PFSK-1 (cell line): ENCODE results near the gene LMNTD2.

ENCODE experiments used
- POLR2AphosphoS5 ChIP-seq: IDR thresholded peaks from 2 replicates; pipeline ENCODE4 v1.6.1; 2012; ENCODE audit warnings: low read depth, mild to moderate bottlenecking, control low read depth, low read length, moderate library complexity
- REST ChIP-seq, 2 experiments: IDR thresholded peaks; 2 replicates each; pipeline versions ENCODE4 v1.6.1 to v1.8.0; 2011 to 2012; ENCODE audit warnings: low read depth in 2 of 2, low read length in 2 of 2, control low read depth in 1 of 2, inconsistent platforms in 1 of 2, mild to moderate bottlenecking in 1 of 2, moderate library complexity in 1 of 2; ENCODE audit not compliant: insufficient read depth in 1 of 2
- TAF1 ChIP-seq: IDR thresholded peaks from 2 replicates; pipeline ENCODE4 v1.6.1; 2012; ENCODE audit warnings: low read length, control low read depth, borderline replicate concordance; ENCODE audit not compliant: insufficient read depth

DNA sequence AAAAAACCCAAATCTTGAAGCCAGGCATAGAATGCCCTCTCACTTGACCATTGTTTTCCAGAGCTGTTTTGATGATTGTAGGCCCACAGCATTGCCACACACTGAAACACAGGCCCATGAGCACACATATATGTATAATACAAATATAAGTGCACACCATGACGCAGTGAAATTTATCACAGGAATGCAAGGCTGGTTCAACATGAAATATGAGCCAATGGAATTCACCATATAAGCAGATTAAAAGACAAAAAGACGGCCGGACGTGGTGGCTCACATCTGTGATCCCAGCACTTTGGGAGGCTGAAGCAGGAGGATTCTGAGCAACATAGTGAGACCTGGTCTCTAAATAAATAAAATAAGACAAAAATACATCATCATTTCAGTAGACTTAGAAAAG is 44.1 kb downstream of the LMNTD2 start:
- TF ChIP-seq TAF1 (no peak), POLR2AphosphoS5 (no peak), REST (IDR thresholded peaks at IDR 0.05; ENCODE audit: insufficient read depth in 1 of 2, low read depth in 2 of 2, low read length in 2 of 2) (no peak)
